Measurements from ENCODE around the gene NUDT16L1.

NUDT16L1 gene

GRCh38 chr16:4693956-4694641 is 737 bp downstream of the NUDT16L1 start:
- in situ Hi-C loops (cut with MboI; ENCODE audit: low sequenced_read_pairs) = no loop called here

GRCh38 chr16:4694642-4695451 is 1.5 kb downstream of the NUDT16L1 start:
- in situ Hi-C loops (cut with MboI; ENCODE audit: low sequenced_read_pairs) = no loop called here

GRCh38 chr16:4695473-4696171 is 2.3 kb downstream of the NUDT16L1 start:
- in situ Hi-C loops (cut with MboI; ENCODE audit: low sequenced_read_pairs) = no loop called here

- in situ Hi-C loops (cut with MboI; ENCODE audit: low sequenced_read_pairs) = no loop called here
Observed at GRCh38 chr16:4696172-4696904, 3.0 kb downstream of the NUDT16L1 start.

GRCh38 chr16:4696905-4697847 is 3.8 kb downstream of the NUDT16L1 start:
- in situ Hi-C loops (cut with MboI; ENCODE audit: low sequenced_read_pairs) = no loop called here

- in situ Hi-C loops (cut with MboI; ENCODE audit: low sequenced_read_pairs) = no loop called here
Observed at GRCh38 chr16:4697848-4698291, 4.5 kb downstream of the NUDT16L1 start.

- in situ Hi-C loops (cut with MboI; ENCODE audit: low sequenced_read_pairs) = no loop called here
Observed at GRCh38 chr16:4698321-4699045, 5.1 kb downstream of the NUDT16L1 start.

- in situ Hi-C loops (cut with MboI; ENCODE audit: low sequenced_read_pairs) = no loop called here
Observed at GRCh38 chr16:4699046-4699556, 5.7 kb downstream of the NUDT16L1 start.

- in situ Hi-C loops (cut with MboI; ENCODE audit: low sequenced_read_pairs) = no loop called here
Observed at GRCh38 chr16:4700380-4700996, 7.1 kb downstream of the NUDT16L1 start.

- in situ Hi-C loops (cut with MboI; ENCODE audit: low sequenced_read_pairs) = no loop called here
Observed at GRCh38 chr16:4700997-4701743, 7.8 kb downstream of the NUDT16L1 start.

- in situ Hi-C loops (cut with MboI; ENCODE audit: low sequenced_read_pairs) = no loop called here
Observed at GRCh38 chr16:4701791-4702465, 8.6 kb downstream of the NUDT16L1 start.

- in situ Hi-C loops (cut with MboI; ENCODE audit: low sequenced_read_pairs) = no loop called here
Observed at GRCh38 chr16:4702466-4702808, 9.1 kb downstream of the NUDT16L1 start.

GRCh38 chr16:4703906-4704305 is 10.5 kb downstream of the NUDT16L1 start:
- in situ Hi-C loops (cut with MboI; ENCODE audit: low sequenced_read_pairs) = no loop called here

- in situ Hi-C loops (cut with MboI; ENCODE audit: low sequenced_read_pairs) = no loop called here
Observed at GRCh38 chr16:4704491-4704890, 11.1 kb downstream of the NUDT16L1 start.

- in situ Hi-C loops (cut with MboI; ENCODE audit: low sequenced_read_pairs) = no loop called here
Observed at GRCh38 chr16:4704913-4705312, 11.6 kb downstream of the NUDT16L1 start.

- in situ Hi-C loops (cut with MboI; ENCODE audit: low sequenced_read_pairs) = no loop called here
Observed at GRCh38 chr16:4706871-4707270, 13.5 kb downstream of the NUDT16L1 start.

- in situ Hi-C loops (cut with MboI; ENCODE audit: low sequenced_read_pairs) = no loop called here
Observed at GRCh38 chr16:4709481-4709880, 16.1 kb downstream of the NUDT16L1 start.
